Peyer's patch (tissue), 4 donors: ENCODE results near the gene PDAP1. TPM values are rescaled to one million over a fixed set of nuclear protein-coding genes. Genes with fewer than 3 reads are reported as not detected.

Experiments
- DNase-seq, 3 donors: peaks; one replicate each; pipeline ENCODE4 v3.0.0-alpha.2; 2017 to 2019
- H3K27ac ChIP-seq, 4 donors: fragments of 200-600 bp; sonication (generic); one replicate each; pipeline ENCODE4 v1.5.1; 2016 to 2019
- H3K27me3 ChIP-seq, 2 donors: fragments of 200-600 bp; sonication (generic); one replicate each; pipeline ENCODE4 v1.5.1; 2019
- H3K36me3 ChIP-seq, 3 donors: fragments of 200-600 bp; sonication (generic); one replicate each; pipeline ENCODE4 v1.5.1; 2016 to 2019
- H3K4me1 ChIP-seq, 4 donors: fragments of 200-600 bp; sonication (generic); one replicate each; pipeline ENCODE4 v1.5.1; 2016 to 2019
- H3K4me3 ChIP-seq, 4 donors: fragments of 200-600 bp; sonication (generic); 1 replicate in 3 of 4; 2 replicates in 1 of 4; pipeline ENCODE4 v1.5.1; 2016 to 2019; ENCODE audit warnings: mild to moderate bottlenecking in 1 of 4
- H3K9me3 ChIP-seq, 4 donors: fragments of 200-600 bp; sonication (generic); one replicate each; pipeline ENCODE4 v1.5.1; 2016 to 2019; ENCODE audit warnings: mild to moderate bottlenecking in 1 of 4
- POLR2A ChIP-seq, 2 donors: fragments of 450-650 bp; IDR thresholded peaks; one replicate each; pipeline ENCODE4 v1.5.1; 2017; ENCODE audit warnings: antibody characterized with exemption in 2 of 2, mild to moderate bottlenecking in 2 of 2, moderate library complexity in 2 of 2
- total RNA-seq, 4 donors: library from RNA; depleted of rRNA; stranded (reverse); fragments of >200 nt; gene quantifications; one replicate each; pipeline ENCODE4 v1.1.0, GENCODE V29; 2016
- TF ChIP-seq, protein P1 (sequence below), 6 experiments: fragments of 450-650 bp in 4 of 6; fragments of 200-600 bp in 2 of 6; sonication (generic) in 1 of 6; IDR thresholded peaks; one replicate each; pipeline ENCODE4 v1.5.1; 2017 to 2019; ENCODE audit warnings: antibody characterized with exemption in 6 of 6, mild to moderate bottlenecking in 3 of 6, moderate library complexity in 1 of 6

The PDAP1 gene, protein sequence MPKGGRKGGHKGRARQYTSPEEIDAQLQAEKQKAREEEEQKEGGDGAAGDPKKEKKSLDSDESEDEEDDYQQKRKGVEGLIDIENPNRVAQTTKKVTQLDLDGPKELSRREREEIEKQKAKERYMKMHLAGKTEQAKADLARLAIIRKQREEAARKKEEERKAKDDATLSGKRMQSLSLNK
- total RNA-seq: 10 to 100 TPM; 32.4 to 52.0 (median 40.6) TPM

DNA sequence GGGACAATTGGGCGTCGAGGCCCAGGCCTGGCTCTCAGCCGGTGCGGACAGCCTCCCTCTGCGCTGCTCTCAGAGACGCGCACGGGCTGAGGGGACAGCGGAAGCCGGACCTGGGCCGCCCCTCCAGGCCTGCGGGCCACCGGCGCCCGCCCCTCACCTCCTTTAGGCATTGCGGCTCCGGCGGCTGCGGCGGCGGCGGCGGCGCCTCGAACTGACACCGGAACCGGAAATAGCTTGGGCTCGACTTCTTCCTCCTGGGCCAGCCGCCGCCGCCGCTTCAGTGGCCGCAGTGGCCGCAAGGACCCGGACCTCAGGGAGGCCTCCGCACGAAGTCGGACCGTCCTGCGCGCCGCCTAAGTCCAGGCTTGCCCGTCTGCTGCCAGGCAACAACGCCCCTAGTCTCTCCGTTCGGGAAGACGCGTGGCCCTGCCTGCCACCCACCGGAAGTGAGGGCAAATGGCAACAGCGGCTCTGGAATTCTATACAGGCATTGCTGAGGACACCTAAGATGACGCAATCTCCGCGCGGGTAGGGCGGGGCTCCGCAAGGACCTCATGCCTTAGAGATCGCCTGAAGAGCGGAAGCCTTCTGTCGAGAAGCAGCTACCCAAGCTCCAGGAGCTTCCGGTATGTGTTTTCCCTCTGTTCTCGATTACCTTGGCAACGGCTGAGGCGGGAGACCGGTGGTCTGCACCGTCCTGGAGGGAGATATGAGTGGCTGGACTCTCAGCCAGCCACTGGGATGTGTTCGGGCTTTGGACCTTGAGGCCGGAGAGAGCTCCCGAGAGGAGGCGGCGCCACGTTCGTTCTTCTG, at the start of gene PDAP1, which contains the start of gene BUD31:
PDAP1 (minus strand) TSS at position 219 of the 813 bp plus-strand sequence; CDS start at position 170, 49 bp downstream.
BUD31 (plus strand) TSS at position 591 of the 813 bp plus-strand sequence. CDS start 2,124 bp downstream, outside the sequence.
- peak within 1 kb of the TSS; percentile 93 to 97 (median 95) for H3K27ac ChIP-seq
- peak; percentile 92 to 97 (median 96) for DNase-seq
- no peaks in the 10 kb centered on the region for H3K27me3 ChIP-seq
- peaks cover 0 to 46% (median 3%) of the 10 kb centered on the region in 3 donors for H3K36me3 ChIP-seq
- H3K4me3 ChIP-seq: peak within 1 kb of the TSS; percentile 80 to 98 (median 86)
- peak; percentile 74 to 95 for TF ChIP-seq POLR2A (IDR thresholded peaks at IDR 0.05)
- TF ChIP-seq, protein P1, sequence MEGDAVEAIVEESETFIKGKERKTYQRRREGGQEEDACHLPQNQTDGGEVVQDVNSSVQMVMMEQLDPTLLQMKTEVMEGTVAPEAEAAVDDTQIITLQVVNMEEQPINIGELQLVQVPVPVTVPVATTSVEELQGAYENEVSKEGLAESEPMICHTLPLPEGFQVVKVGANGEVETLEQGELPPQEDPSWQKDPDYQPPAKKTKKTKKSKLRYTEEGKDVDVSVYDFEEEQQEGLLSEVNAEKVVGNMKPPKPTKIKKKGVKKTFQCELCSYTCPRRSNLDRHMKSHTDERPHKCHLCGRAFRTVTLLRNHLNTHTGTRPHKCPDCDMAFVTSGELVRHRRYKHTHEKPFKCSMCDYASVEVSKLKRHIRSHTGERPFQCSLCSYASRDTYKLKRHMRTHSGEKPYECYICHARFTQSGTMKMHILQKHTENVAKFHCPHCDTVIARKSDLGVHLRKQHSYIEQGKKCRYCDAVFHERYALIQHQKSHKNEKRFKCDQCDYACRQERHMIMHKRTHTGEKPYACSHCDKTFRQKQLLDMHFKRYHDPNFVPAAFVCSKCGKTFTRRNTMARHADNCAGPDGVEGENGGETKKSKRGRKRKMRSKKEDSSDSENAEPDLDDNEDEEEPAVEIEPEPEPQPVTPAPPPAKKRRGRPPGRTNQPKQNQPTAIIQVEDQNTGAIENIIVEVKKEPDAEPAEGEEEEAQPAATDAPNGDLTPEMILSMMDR (IDR thresholded peaks at IDR 0.05): peak in 4 of 6 experiments; percentile 32 to 56 (median 52)
- H3K9me3 ChIP-seq: no peaks in the 10 kb centered on the region
- peaks cover 6 to 38% (median 19%) of the 10 kb centered on the region in 4 donors for H3K4me1 ChIP-seq

- peaks cover 0 to 4% (median 0%) of the 10 kb centered on the region in 4 donors for H3K4me1 ChIP-seq
- no peak overlapping the region for H3K27ac ChIP-seq
- no peak for TF ChIP-seq POLR2A (IDR thresholded peaks at IDR 0.05)
- TF ChIP-seq, protein P1 (IDR thresholded peaks at IDR 0.05): no peak
- H3K9me3 ChIP-seq: no peaks in the 10 kb centered on the region
- no peak for DNase-seq
- H3K4me3 ChIP-seq: no peak overlapping the region
- no peaks in the 10 kb centered on the region for H3K27me3 ChIP-seq
- peaks cover 0 to 69% (median 0%) of the 10 kb centered on the region in 3 donors for H3K36me3 ChIP-seq
Observed at GRCh38 chr7:99457650-99458493, 49.5 kb upstream of the PDAP1 start.

DNA sequence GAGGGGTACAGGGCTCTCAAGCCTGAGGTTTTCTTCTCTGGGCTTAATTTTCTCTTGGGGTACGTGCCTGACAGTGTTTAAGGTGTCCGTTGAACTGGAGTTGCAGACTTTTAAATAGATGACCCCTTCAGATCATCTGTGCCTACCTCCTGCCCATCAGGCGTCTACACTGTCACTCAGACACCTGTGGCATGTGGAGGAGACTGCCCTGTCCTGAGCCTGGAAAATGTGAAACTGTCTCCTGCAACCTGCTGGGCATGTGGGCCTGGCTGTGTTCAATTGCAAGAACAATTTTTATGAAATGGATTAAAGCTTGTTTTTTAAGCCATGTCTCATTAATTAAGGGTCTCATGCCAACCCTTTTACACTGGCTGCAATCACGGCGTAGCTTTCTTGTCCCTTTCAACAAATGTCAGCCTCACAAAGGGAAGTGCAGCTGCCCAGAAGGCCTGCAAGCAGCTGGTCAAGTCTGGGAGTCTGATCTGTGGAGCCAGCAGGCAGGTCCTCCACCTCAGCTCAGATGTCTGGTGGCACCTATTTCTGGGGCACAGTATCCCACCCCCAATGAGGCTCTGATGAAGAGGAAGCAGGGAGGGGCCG, 48.8 kb upstream of the PDAP1 start:
- no peak for DNase-seq
- Histone ChIP-seq H3K27me3 (no peaks in the 10 kb centered on the region), H3K4me1 (no peaks in the 10 kb centered on the region), H3K4me3 (no peak overlapping the region), H3K9me3 (no peaks in the 10 kb centered on the region), H3K36me3 (peaks cover 0 to 70% (median 0%) of the 10 kb centered on the region in 3 donors), H3K27ac (no peak overlapping the region)
- TF ChIP-seq POLR2A (IDR thresholded peaks at IDR 0.05): no peak
- TF ChIP-seq, protein P1 (IDR thresholded peaks at IDR 0.05): no peak

DNA sequence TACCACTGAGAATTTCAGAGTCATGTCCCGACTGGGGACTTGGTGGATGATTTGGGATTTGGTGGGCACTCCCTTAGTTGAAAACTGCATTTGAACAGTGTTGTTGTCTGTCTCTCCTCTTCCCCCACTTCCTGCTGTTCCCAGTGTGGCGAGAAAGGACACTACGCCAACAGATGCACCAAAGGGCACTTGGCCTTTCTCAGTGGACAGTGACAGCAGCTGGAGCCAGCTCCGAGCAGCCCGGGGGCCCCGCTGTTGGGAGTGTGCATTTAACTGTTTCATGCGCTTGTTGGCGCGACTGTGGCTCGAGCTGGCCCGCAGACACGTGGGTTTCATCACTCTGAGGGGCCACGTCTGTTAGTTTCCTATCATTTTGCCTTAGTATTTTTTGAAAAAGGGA, 47.9 kb upstream of the PDAP1 start:
- Histone ChIP-seq H3K27ac (no peak overlapping the region), H3K4me3 (no peak overlapping the region), H3K36me3 (peaks cover 0 to 79% (median 0%) of the 10 kb centered on the region in 3 donors), H3K4me1 (no peaks in the 10 kb centered on the region), H3K27me3 (no peaks in the 10 kb centered on the region), H3K9me3 (no peaks in the 10 kb centered on the region)
- no peak for DNase-seq
- TF ChIP-seq, protein P1 (IDR thresholded peaks at IDR 0.05): no peak
- no peak for TF ChIP-seq POLR2A (IDR thresholded peaks at IDR 0.05)

DNA sequence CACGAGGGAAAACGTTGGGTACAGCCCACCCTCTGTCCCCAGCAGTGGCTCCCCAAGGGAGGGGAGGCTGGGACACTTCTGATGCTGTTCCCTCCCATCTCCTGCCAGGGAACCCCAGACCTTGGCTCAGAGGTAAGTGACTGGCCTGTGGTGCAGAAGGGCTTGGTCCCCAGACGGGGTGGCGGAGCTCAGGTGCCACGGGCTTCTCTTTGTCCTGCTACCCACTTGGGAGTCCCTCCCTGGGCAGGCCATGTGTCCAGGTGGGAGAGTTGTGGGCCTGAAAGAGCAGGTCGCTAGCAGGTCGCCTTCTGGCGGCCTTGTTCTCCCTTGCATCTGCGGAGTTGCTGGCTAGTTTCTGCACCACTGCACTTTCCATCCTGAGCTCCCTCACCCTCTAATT, 47.5 kb upstream of the PDAP1 start:
- DNase-seq: no peak
- Histone ChIP-seq H3K9me3 (no peaks in the 10 kb centered on the region), H3K27ac (no peak overlapping the region), H3K27me3 (no peaks in the 10 kb centered on the region), H3K36me3 (peaks cover 0 to 83% (median 0%) of the 10 kb centered on the region in 3 donors), H3K4me1 (no peaks in the 10 kb centered on the region), H3K4me3 (no peak overlapping the region)
- TF ChIP-seq, protein P1 (IDR thresholded peaks at IDR 0.05): no peak
- no peak for TF ChIP-seq POLR2A (IDR thresholded peaks at IDR 0.05)
